ENCODE data around the gene PTPN11. TPM values are rescaled to one million over a fixed set of nuclear protein-coding genes. Genes with fewer than 3 reads are reported as not detected.

The PTPN11 gene
- 33.7 and 35.2 TPM in 2 replicates for total RNA-seq (2013; cell fraction: nucleolus; rRNA removed)
- total RNA-seq (2014; rRNA removed) (43.7 and 49.9 TPM in 2 replicates), total RNA-seq (2014; rRNA removed; fragmentation: Illumina TruSeq; extraction: Trizol) (68.8 and 70.0 TPM in 2 replicates), total RNA-seq (2021) (84.9 and 85.2 TPM in 2 replicates), polyA plus RNA-seq (2011; rRNA removed) (64.5 and 101 TPM in 2 replicates), polyA plus RNA-seq (2014; fragmentation: Illumina TruSeq; extraction: Trizol) (56.6 and 62.8 TPM in 2 replicates), polyA plus RNA-seq (2014; fragmentation: Nextera tagmentation; extraction: Ambion mirVana) (10 to 100 TPM; 14.6 to 23.2 TPM), polyA plus RNA-seq (2014; rRNA removed) (31.8 and 35.1 TPM in 2 replicates), polyA plus RNA-seq (2016; fragmentation: Nextera tagmentation; extraction: Ambion mirVana) (10 to 100 TPM; 60.6 to 68.2 TPM), polyA minus RNA-seq (2011; rRNA and poly(A)+ RNA removed) (93.5 and 95.2 TPM in 2 replicates), Bru-seq, nascent RNA (percentile 77 among the genes with signal in this experiment), BruChase-seq, experiment 1, labeled RNA remaining after a 6-hour chase (percentile 91 among the genes with signal in this experiment), BruChase-seq, experiment 2, labeled RNA remaining after a 2-hour chase (percentile 83 among the genes with signal in this experiment)
- 15.9 TPM for polyA plus RNA-seq (2011; ENCODE audit: low read depth)
- polyA plus RNA-seq (2011; cell fraction: cytosol; rRNA removed) = 43.2 and 45.9 TPM in 2 replicates
- polyA plus RNA-seq (2011; cell fraction: nucleus; rRNA removed) = 19.4 and 26.1 TPM in 2 replicates
- 23.9 and 28.6 TPM in 2 replicates for polyA plus RNA-seq (2012)
- 36.6 and 48.3 TPM in 2 replicates for polyA minus RNA-seq (2011; cell fraction: cytosol; rRNA and poly(A)+ RNA removed)
- 8.7 and 15.7 TPM in 2 replicates for polyA minus RNA-seq (2011; cell fraction: nucleus; rRNA and poly(A)+ RNA removed)
- long read RNA-seq, experiment 1, full-length matches to known transcripts = 2 of 16 reads
- long read RNA-seq, experiment 1, partial matches to known transcripts = 5 of 16 reads
- long read RNA-seq, experiment 1, other reads (novel, unspliced or antisense) = 9 of 16 reads
- long read RNA-seq, experiment 2, full-length matches to known transcripts = 1 of 43 reads
- long read RNA-seq, experiment 2, partial matches to known transcripts = 34 of 43 reads
- long read RNA-seq, experiment 2, other reads (novel, unspliced or antisense) = 8 of 43 reads

- ATAC-seq = peak; percentile 82
- Histone ChIP-seq H2AFZ (ENCODE audit: control insufficient read depth, low read depth, low read length) (peak within 1 kb of the TSS; percentile 68), H3K79me2 (ENCODE audit: control insufficient read depth, insufficient read depth, low read length) (peaks cover 52% of the 10 kb centered on the region), H4K20me1 (ENCODE audit: control insufficient read depth, insufficient read depth) (0 out of 2 replicates have a peak, but pooled peaks cover 2% of the 10 kb centered on the region), H3K27ac (ENCODE audit: control insufficient read depth, insufficient read depth) (peak within 1 kb of the TSS; percentile 89), H3K4me3 (peak within 1 kb of the TSS; percentile 97), H3K9me3 (replicated peaks; ENCODE audit: control insufficient read depth, insufficient read depth, low read length) (no peaks in the 10 kb centered on the region), H3K27me3 (replicated peaks in 1 of 2; ENCODE audit: control insufficient read depth in 2 of 2, insufficient read depth in 2 of 2, low read length in 1 of 2) (no peaks in the 10 kb centered on the region), H3K9ac (ENCODE audit: control insufficient read depth, insufficient read depth, low read length) (peak within 1 kb of the TSS; percentile 83), H3K4me1 (ENCODE audit: control insufficient read depth, insufficient read depth, low read length) (peaks cover 9% of the 10 kb centered on the region), H3K4me2 (ENCODE audit: control insufficient read depth, insufficient read depth) (peak within 1 kb of the TSS; percentile 85), H3K36me3 (ENCODE audit: control insufficient read depth in 2 of 2, insufficient read depth in 2 of 2, low read length in 1 of 2) (peaks cover 0 to 2% of the 10 kb centered on the region in 2 experiments; a peak in 1 of 4 replicates)
- FAIRE-seq = no peak
- WGBS (ENCODE audit: insufficient coverage, insufficient replicate concordance, low lambda C conversion rate, missing lambda C conversion rate) = 1% methylated on average over 45 of the region's 89 CpGs
- ChIA-PET RAD21 (ENCODE audit: unreplicated experiment) (no interaction called here), POLR2A (interaction anchor here (0.6 kb wide), 3 partner anchors 101 to 1906 kb away, joined by 4 to 6 read pairs (median 5); no protein-coding TSS in a partner anchor), SMC1A (ENCODE audit: uncharacterized antibody, unreplicated experiment) (no interaction called here), CTCF (interaction anchor here (1.0 kb wide), 1 partner anchor 339 kb away, joined by 5 read pairs; no protein-coding TSS in a partner anchor)
- in situ Hi-C loops (cut with MboI) = no loop called here
- DNase-seq (ENCODE audit: low read depth, low spot score) = no peak
- intact Hi-C loops (cut with micrococcal nuclease; ENCODE audit: unreplicated experiment) = no loop called here
- BruUV-seq (replicated peaks) = no TSS peak
- TF ChIP-seq, protein P1, sequence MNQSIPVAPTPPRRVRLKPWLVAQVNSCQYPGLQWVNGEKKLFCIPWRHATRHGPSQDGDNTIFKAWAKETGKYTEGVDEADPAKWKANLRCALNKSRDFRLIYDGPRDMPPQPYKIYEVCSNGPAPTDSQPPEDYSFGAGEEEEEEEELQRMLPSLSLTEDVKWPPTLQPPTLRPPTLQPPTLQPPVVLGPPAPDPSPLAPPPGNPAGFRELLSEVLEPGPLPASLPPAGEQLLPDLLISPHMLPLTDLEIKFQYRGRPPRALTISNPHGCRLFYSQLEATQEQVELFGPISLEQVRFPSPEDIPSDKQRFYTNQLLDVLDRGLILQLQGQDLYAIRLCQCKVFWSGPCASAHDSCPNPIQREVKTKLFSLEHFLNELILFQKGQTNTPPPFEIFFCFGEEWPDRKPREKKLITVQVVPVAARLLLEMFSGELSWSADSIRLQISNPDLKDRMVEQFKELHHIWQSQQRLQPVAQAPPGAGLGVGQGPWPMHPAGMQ (IDR thresholded peaks at IDR 0.05; ENCODE audit: borderline replicate concordance) = no peak
- TF ChIP-seq E4F1 (IDR thresholded peaks at IDR 0.05; ENCODE audit: borderline replicate concordance, partially characterized antibody) (peak; percentile 88), MTA2 (IDR thresholded peaks at IDR 0.05; ENCODE audit: low read depth) (no peak), CEBPB (IDR thresholded peaks at IDR 0.05; ENCODE audit: borderline replicate concordance in 1 of 2, low read depth in 2 of 2, low read length in 2 of 2) (no peak), TARDBP (IDR thresholded peaks at IDR 0.05; ENCODE audit: borderline replicate concordance) (peak; percentile 84; the same call in 1 of the 2 replicates)
- TF ChIP-seq, protein P2, sequence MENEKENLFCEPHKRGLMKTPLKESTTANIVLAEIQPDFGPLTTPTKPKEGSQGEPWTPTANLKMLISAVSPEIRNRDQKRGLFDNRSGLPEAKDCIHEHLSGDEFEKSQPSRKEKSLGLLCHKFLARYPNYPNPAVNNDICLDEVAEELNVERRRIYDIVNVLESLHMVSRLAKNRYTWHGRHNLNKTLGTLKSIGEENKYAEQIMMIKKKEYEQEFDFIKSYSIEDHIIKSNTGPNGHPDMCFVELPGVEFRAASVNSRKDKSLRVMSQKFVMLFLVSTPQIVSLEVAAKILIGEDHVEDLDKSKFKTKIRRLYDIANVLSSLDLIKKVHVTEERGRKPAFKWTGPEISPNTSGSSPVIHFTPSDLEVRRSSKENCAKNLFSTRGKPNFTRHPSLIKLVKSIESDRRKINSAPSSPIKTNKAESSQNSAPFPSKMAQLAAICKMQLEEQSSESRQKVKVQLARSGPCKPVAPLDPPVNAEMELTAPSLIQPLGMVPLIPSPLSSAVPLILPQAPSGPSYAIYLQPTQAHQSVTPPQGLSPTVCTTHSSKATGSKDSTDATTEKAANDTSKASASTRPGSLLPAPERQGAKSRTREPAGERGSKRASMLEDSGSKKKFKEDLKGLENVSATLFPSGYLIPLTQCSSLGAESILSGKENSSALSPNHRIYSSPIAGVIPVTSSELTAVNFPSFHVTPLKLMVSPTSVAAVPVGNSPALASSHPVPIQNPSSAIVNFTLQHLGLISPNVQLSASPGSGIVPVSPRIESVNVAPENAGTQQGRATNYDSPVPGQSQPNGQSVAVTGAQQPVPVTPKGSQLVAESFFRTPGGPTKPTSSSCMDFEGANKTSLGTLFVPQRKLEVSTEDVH (IDR thresholded peaks at IDR 0.05; ENCODE audit: low read depth, partially characterized antibody) = no peak
Observed at GRCh38 chr12:112418608-112419296, at the start of gene PTPN11. TSS of gene PTPN11 (plus strand) at chr12:112418947. CDS start at chr12:112419112, 165 bp downstream.

All from GM12878 (cell line).